DND-41 (cell line): ENCODE results near the gene HMCN1.

Experiments
- ATAC-seq: fragments of 200-7000 bp; cut with Tn5 transposase; 3 replicates; pipeline ENCODE4 v1.9.1; 2021; ENCODE audit warnings: low read depth; ENCODE audit not compliant: insufficient read depth
- DNase-seq: peaks from one replicate; pipeline ENCODE4 v3.0.0-alpha.2; 2020
- H2AFZ ChIP-seq: 2 replicates; pipeline ENCODE4 v1.6.0; 2012; ENCODE audit warnings: low read depth, low read length
- H3K27ac ChIP-seq: 2 replicates; pipeline ENCODE4 v1.5.1; 2012; ENCODE audit warnings: low read length, inconsistent platforms
- H3K27me3 ChIP-seq: fragments of 200-600 bp; sonication (generic); 2 replicates; pipeline ENCODE4 v1.6.0; 2012; ENCODE audit warnings: low read length, mild to moderate bottlenecking, inconsistent platforms; ENCODE audit not compliant: insufficient read depth, poor library complexity
- H3K36me3 ChIP-seq: 2 replicates; pipeline ENCODE4 v1.5.1; 2012; ENCODE audit warnings: low read length, inconsistent platforms; ENCODE audit not compliant: insufficient read depth
- H3K4me1 ChIP-seq: 2 replicates; pipeline ENCODE4 v1.5.1; 2012; ENCODE audit warnings: mild to moderate bottlenecking, low read length; ENCODE audit not compliant: insufficient read depth
- H3K4me2 ChIP-seq: 2 replicates; pipeline ENCODE4 v1.6.0; 2012; ENCODE audit warnings: mild to moderate bottlenecking, moderate library complexity, low read length, inconsistent platforms; ENCODE audit not compliant: insufficient read depth
- H3K4me3 ChIP-seq, 2 experiments: fragments of 200-600 bp in 1 of 2; shearing (Covaris generic) in 1 of 2; 2 replicates each; pipeline ENCODE4 v1.5.1; 2012 to 2016; ENCODE audit warnings: inconsistent platforms in 2 of 2, low read length in 2 of 2, mild to moderate bottlenecking in 2 of 2, low read depth in 1 of 2, moderate library complexity in 1 of 2
- H3K79me2 ChIP-seq: 2 replicates; pipeline ENCODE4 v1.6.0; 2012; ENCODE audit warnings: low read length, inconsistent platforms; ENCODE audit not compliant: insufficient read depth
- H3K9ac ChIP-seq: 2 replicates; pipeline ENCODE4 v1.6.0; 2012; ENCODE audit warnings: low read depth, mild to moderate bottlenecking, inconsistent platforms, low read length, moderate library complexity
- H3K9me3 ChIP-seq: 2 replicates; pipeline ENCODE4 v1.5.1; 2012; ENCODE audit warnings: low read length, moderate library complexity, mild to moderate bottlenecking, inconsistent platforms; ENCODE audit not compliant: insufficient read depth, severe bottlenecking
- H4K20me1 ChIP-seq: 2 replicates; pipeline ENCODE4 v1.6.0; 2012; ENCODE audit warnings: low read length; ENCODE audit not compliant: insufficient read depth
- CTCF ChIP-seq: IDR thresholded peaks from 2 replicates; pipeline ENCODE4 v1.5.1; 2012; ENCODE audit warnings: borderline replicate concordance, low read length, moderate library complexity, mild to moderate bottlenecking; ENCODE audit not compliant: poor library complexity, severe bottlenecking; ENCODE audit errors: extremely low read depth
- EZH2 ChIP-seq: IDR thresholded peaks from 3 replicates; pipeline ENCODE4 v1.6.1; 2012; ENCODE audit warnings: borderline replicate concordance, low read depth, mild to moderate bottlenecking, moderate library complexity, low read length, inconsistent platforms; ENCODE audit not compliant: severe bottlenecking

HMCN1 gene

GRCh38 chr1:185786524-185786923, 52.3 kb downstream of the HMCN1 start:
- Histone ChIP-seq H3K36me3 (no peaks in the 10 kb centered on the region), H2AFZ (no peak overlapping the region), H3K9me3 (no peaks in the 10 kb centered on the region), H3K4me3 (no peak overlapping the region), H3K4me2 (no peak overlapping the region), H3K79me2 (no peaks in the 10 kb centered on the region), H3K27me3 (no peaks in the 10 kb centered on the region), H3K4me1 (no peaks in the 10 kb centered on the region), H3K9ac (no peak overlapping the region), H3K27ac (no peak overlapping the region), H4K20me1 (no peaks in the 10 kb centered on the region)
- TF ChIP-seq EZH2 (no peak), CTCF (no peak)
- no peak for ATAC-seq
- no peak for DNase-seq

- Histone ChIP-seq H3K4me2 (no peak overlapping the region), H3K27ac (no peak overlapping the region), H3K36me3 (no peaks in the 10 kb centered on the region), H3K79me2 (no peaks in the 10 kb centered on the region), H2AFZ (no peak overlapping the region), H3K9me3 (no peaks in the 10 kb centered on the region), H3K27me3 (no peaks in the 10 kb centered on the region), H3K4me1 (no peaks in the 10 kb centered on the region), H4K20me1 (no peaks in the 10 kb centered on the region), H3K4me3 (no peak overlapping the region), H3K9ac (no peak overlapping the region)
- ATAC-seq = no peak
- TF ChIP-seq EZH2 = no peak
- no peak for TF ChIP-seq CTCF
- DNase-seq = no peak
Observed at GRCh38 chr1:185787238-185787637, 53.0 kb downstream of the HMCN1 start.

GRCh38 chr1:185788386-185788785, 54.2 kb downstream of the HMCN1 start:
- no peaks in the 10 kb centered on the region for H3K79me2 ChIP-seq
- no peaks in the 10 kb centered on the region for H3K36me3 ChIP-seq
- DNase-seq = no peak
- ATAC-seq = no peak
- no peak overlapping the region for H3K4me3 ChIP-seq
- H3K9me3 ChIP-seq = no peaks in the 10 kb centered on the region
- H2AFZ ChIP-seq = no peak overlapping the region
- H4K20me1 ChIP-seq = no peaks in the 10 kb centered on the region
- TF ChIP-seq EZH2 = no peak
- no peak for TF ChIP-seq CTCF
- no peak overlapping the region for H3K27ac ChIP-seq
- no peak overlapping the region for H3K9ac ChIP-seq
- no peaks in the 10 kb centered on the region for H3K4me1 ChIP-seq
- H3K4me2 ChIP-seq = no peak overlapping the region
- H3K27me3 ChIP-seq = no peaks in the 10 kb centered on the region
